Measurements from ENCODE around the gene RGS12. TPM values are rescaled to one million over a fixed set of nuclear protein-coding genes. Genes with fewer than 3 reads are reported as not detected.

Gene RGS12
- total RNA-seq, 4 donors from 2014 or later: 9.1 to 22.6 (median 21.1) TPM

DNA sequence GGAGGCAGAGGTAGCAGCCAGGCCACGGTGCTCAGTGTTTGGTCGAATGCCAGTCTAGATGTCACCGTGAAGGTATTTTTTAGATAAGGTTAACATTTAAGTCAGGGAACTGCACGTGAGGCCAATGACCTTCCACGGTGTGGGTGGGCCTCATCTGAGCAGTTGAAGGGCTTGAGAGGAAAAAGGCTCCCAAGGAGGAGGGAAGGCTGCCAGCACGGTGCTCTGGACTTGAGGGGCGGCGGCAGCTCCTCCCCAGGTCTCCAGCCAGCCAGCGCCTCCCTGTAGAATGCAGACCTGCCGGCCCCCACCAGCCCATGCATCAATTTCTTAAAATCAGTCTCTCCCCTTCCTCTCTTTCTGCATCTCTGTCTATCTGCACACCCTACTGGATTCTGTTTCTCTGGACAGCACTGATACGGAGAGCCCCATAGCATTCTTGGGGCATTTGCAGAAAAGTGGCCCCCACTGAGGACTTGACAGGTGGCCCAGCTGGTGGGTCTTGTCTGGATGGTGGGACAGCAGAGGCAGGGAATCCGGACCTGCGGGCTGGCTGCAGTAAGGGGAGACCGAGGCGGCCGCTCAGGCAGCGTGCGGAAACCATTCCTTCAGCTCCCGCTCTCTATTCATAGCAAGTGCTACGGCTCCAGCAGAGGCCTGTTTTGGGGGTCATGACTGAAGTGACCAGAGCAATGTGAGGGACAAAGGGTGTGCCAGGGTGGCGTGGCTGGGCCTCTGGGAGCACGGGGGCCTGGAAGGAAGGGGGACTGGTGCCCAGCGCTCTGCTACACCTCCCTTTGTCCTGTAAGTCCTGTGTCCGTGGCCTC is 7.9 kb upstream of the RGS12 start:
- in situ Hi-C loops (cut with MboI; ENCODE audit: low sequenced_read_pairs in 4 of 4): no loop called here
- H3K27me3 ChIP-seq: no peaks in the 10 kb centered on the region
- no peak for DNase-seq

DNA sequence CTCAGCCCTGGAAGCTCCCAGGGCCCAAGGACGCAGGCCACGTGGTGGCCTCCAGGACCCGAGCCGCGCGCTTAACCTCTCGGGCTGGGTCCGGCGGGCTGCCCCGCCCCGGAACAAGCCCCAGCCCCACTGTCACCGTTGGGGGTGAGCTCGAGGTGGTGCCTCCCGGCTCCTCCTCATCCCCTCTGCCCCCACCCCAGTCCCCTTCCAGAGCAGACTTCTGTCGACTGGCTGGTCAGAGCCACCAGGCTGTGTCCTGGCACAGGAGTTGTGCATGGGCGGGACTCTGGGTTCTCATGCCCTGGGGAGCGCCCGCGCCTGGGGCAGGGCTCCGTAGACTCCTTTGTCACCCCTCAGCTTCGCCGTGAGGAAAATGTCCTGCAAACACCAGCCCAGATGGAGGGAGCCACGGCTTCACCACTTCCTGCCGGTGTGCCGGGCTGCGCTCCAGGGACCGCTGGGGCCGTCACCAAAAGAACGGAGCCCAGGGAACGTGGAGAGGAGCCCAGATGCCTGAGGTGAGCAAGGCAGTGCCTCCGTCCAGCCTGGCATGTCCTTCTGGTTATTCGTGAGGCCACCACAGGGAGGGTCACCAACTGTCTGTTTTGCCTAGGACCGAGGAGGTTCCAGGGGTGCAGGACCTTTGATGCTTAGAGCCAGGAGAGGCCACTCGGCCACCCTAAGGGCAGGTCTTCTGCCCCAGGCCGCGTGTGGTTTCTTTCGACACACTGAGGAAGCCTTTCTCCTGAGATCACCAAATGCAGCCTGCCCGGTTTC is 7.1 kb upstream of the RGS12 start:
- Histone ChIP-seq H3K4me1 (peaks cover 11 to 19% of the 10 kb centered on the region in 2 donors), H3K4me3 (peak overlapping the region in 2 of 4 donors; percentile 12 to 27), H3K9me3 (no peaks in the 10 kb centered on the region), H3K27ac (peak overlapping the region; percentile 45 to 68 (median 53)), H3K27me3 (no peaks in the 10 kb centered on the region), H3K36me3 (no peaks in the 10 kb centered on the region)
- in situ Hi-C loops (cut with MboI; ENCODE audit: low sequenced_read_pairs in 4 of 4) (no loop called here), intact Hi-C loops (cut with DNase I; ENCODE audit: low total_unique reads) (no loop called here)
- ATAC-seq (peak; percentile 69 to 81), DNase-seq (peak; percentile 49 to 64)
- TF ChIP-seq POLR2A (IDR thresholded peaks at IDR 0.05): no peak
- no peak for TF ChIP-seq CTCF (IDR thresholded peaks at IDR 0.05 in 4 of 5, conservative IDR thresholded peaks at IDR 0.05 in 1 of 5)

More for the DNA sequence above, 7.9 kb upstream of the RGS12 start:
- no peak for ATAC-seq
- Histone ChIP-seq H3K4me3 (no peak overlapping the region), H3K27ac (no peak overlapping the region), H3K4me1 (peaks cover 3 to 12% of the 10 kb centered on the region in 2 donors), H3K36me3 (no peaks in the 10 kb centered on the region), H3K9me3 (no peaks in the 10 kb centered on the region)
- TF ChIP-seq CTCF (IDR thresholded peaks at IDR 0.05 in 4 of 5, conservative IDR thresholded peaks at IDR 0.05 in 1 of 5) (no peak), POLR2A (IDR thresholded peaks at IDR 0.05) (no peak)
- intact Hi-C loops (cut with DNase I; ENCODE audit: low total_unique reads): no loop called here

DNA sequence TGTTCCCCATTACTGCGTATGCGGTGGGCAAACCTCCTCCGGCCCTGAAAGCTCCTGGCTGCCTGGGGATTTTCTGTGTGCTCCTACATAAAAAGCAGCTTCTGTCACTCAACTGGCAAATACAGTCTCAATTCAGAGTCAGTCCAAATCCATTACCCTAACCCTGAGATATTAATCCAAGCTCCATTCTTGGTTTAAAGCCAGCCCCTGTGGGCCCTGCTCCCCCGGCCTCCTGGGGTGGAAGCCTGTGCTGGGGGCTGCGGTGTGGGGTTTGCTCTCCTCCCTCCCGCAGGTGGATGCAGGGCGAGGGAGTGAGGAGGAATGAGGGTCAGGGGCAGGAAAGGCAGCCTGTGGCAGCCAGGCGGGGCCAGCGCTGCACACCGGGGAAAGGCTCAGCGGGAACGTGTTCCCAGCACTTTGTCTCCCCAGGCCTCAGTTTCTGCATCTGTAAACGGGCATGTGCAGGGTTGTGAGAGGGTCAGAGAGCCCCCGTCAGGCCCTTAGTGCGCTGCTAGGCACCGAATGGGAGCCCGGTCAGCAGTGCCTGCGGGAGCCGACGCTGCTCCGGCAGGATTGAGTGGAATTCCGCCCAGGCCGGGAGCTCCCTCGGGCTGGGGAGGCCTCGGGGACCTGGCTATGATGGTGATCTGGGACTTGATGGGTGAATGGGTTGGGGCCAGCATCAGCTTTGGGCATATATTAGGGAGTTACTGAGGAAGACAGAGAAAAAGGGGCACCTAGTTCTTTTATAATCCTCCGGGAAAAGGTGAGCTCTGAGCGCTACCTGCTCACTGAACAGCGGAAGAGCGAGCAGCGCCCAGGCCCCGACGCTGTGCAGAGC is 6.3 kb upstream of the RGS12 start:
- in situ Hi-C loops (cut with MboI; ENCODE audit: low sequenced_read_pairs in 4 of 4) (no loop called here), intact Hi-C loops (cut with DNase I; ENCODE audit: low total_unique reads) (no loop called here)
- H3K27me3 ChIP-seq: no peaks in the 10 kb centered on the region
- peaks cover 19 to 27% of the 10 kb centered on the region in 2 donors for H3K4me1 ChIP-seq
- TF ChIP-seq CTCF (IDR thresholded peaks at IDR 0.05 in 4 of 5, conservative IDR thresholded peaks at IDR 0.05 in 1 of 5): no peak
- TF ChIP-seq POLR2A (IDR thresholded peaks at IDR 0.05): no peak
- H3K9me3 ChIP-seq: no peaks in the 10 kb centered on the region
- DNase-seq: no peak
- H3K4me3 ChIP-seq: no peak overlapping the region
- ATAC-seq: no peak
- H3K27ac ChIP-seq: peak overlapping the region in 3 of 4 donors; percentile 45 to 68 (median 57)
- H3K36me3 ChIP-seq: no peaks in the 10 kb centered on the region

DNA sequence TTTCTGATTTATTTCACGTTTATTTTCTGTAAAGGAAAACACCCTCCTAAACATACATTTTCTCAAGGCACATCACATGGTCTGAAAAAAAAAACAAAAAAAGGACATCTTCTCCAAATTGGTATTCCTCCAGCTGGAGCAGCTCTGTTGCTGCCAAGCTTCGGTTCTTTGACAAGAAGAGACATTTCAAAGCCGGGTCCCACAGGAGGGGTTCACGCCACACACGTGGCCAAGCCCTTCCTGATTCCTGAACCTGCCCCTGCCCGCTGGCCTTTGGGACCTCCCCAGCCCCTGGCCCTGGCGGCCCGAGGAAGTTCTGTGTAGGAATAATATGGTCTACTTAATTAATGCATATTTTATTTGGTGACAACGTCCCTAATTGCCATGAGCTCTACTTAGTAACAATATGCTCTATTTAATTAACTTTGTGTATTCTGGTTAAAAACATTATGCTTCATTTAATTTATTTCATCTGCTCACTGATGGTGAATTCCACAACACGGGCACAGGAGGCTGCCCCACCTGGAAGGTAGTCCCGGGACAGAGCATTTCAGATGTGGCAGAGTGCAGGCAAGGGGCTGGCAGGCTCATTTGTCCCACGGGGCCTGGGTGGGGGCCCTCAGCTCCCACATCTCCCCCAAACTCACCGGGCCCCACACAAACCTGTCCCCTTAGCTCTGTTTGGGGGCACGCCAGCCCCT is 5.4 kb upstream of the RGS12 start:
- no peak overlapping the region for H3K27ac ChIP-seq
- DNase-seq: no peak
- in situ Hi-C loops (cut with MboI; ENCODE audit: low sequenced_read_pairs in 4 of 4) (no loop called here), intact Hi-C loops (cut with DNase I; ENCODE audit: low total_unique reads) (no loop called here)
- peaks cover 22 to 29% of the 10 kb centered on the region in 2 donors for H3K4me1 ChIP-seq
- no peaks in the 10 kb centered on the region for H3K27me3 ChIP-seq
- no peak overlapping the region for H3K4me3 ChIP-seq
- H3K9me3 ChIP-seq: no peaks in the 10 kb centered on the region
- TF ChIP-seq POLR2A (IDR thresholded peaks at IDR 0.05) (no peak), CTCF (IDR thresholded peaks at IDR 0.05 in 4 of 5, conservative IDR thresholded peaks at IDR 0.05 in 1 of 5) (no peak)
- ATAC-seq: no peak
- no peaks in the 10 kb centered on the region for H3K36me3 ChIP-seq

Data from gastrocnemius medialis (tissue), 4 donors.